GM12873 (cell line): Measurements from ENCODE around the gene OR6M1.

Experiments
- CTCF ChIP-seq: IDR thresholded peaks from 2 replicates; pipeline ENCODE4 v1.5.1; 2012; ENCODE audit warnings: low read depth, mild to moderate bottlenecking, moderate library complexity, low read length, control low read depth; ENCODE audit not compliant: insufficient read depth; ENCODE audit errors: missing control alignments

Gene OR6M1

GRCh38 chr11:123806249-123806648 is at the start of gene OR6M1:
Gene OR6M1, minus strand, starts transcription at chr11:123806349. Its CDS starts 0 bp downstream, at chr11:123806349.
- TF ChIP-seq CTCF = no peak

- TF ChIP-seq CTCF = no peak
Measured at GRCh38 chr11:123853038-123853437, 46.9 kb upstream of the OR6M1 start.

GRCh38 chr11:123852321-123852720 is 46.2 kb upstream of the OR6M1 start:
- TF ChIP-seq CTCF = no peak

- TF ChIP-seq CTCF = no peak
Measured at GRCh38 chr11:123851110-123851509, 45.0 kb upstream of the OR6M1 start.

GRCh38 chr11:123841174-123841573 is 35.0 kb upstream of the OR6M1 start:
- no peak for TF ChIP-seq CTCF

GRCh38 chr11:123839131-123839530 is 33.0 kb upstream of the OR6M1 start:
- no peak for TF ChIP-seq CTCF

- no peak for TF ChIP-seq CTCF
Measured at GRCh38 chr11:123838659-123839058, 32.5 kb upstream of the OR6M1 start.
